BLaER1 treated with 17β-estradiol and CSF1 and Interleukin-3, amounts not matched to agents 10 nM and 100 nM (cell line): ENCODE data around the gene LHX2.

Source experiments
- H3K27ac ChIP-seq, 11 experiments: shearing (Covaris generic); formaldehyde crosslinking; 2 replicates each; pipeline ENCODE4 v1.8.1; 2022
- H3K27me3 ChIP-seq, 11 experiments: shearing (Covaris generic); formaldehyde crosslinking; 2 replicates each; pipeline ENCODE4 v1.8.1; 2022
- H3K36me3 ChIP-seq, 11 experiments: shearing (Covaris generic); formaldehyde crosslinking; 2 replicates each; pipeline ENCODE4 v1.8.1; 2022
- H3K4me1 ChIP-seq, 10 experiments: shearing (Covaris generic); formaldehyde crosslinking; 2 replicates each; pipeline ENCODE4 v1.8.1; 2022
- H3K4me2 ChIP-seq, 11 experiments: shearing (Covaris generic); formaldehyde crosslinking; 2 replicates each; pipeline ENCODE4 v1.8.1; 2022
- H3K4me3 ChIP-seq, 10 experiments: shearing (Covaris generic); formaldehyde crosslinking; 2 replicates each; pipeline ENCODE4 v1.8.1; 2022
- H3K9ac ChIP-seq, 11 experiments: shearing (Covaris generic); formaldehyde crosslinking; 2 replicates each; pipeline ENCODE4 v1.8.1; 2022
- H3K9me3 ChIP-seq, 11 experiments: shearing (Covaris generic); formaldehyde crosslinking; replicated peaks in 1 of 11; 2 replicates each; pipeline ENCODE4 v1.8.1; 2022
- H4K20me1 ChIP-seq, 11 experiments: shearing (Covaris generic); formaldehyde crosslinking; 2 replicates each; pipeline ENCODE4 v1.8.1; 2022
- Cebpa-rat ChIP-seq, 11 experiments: shearing (Covaris generic); IDR thresholded peaks; 2 replicates each; pipeline ENCODE4 v1.8.1; 2022

LHX2 gene, protein sequence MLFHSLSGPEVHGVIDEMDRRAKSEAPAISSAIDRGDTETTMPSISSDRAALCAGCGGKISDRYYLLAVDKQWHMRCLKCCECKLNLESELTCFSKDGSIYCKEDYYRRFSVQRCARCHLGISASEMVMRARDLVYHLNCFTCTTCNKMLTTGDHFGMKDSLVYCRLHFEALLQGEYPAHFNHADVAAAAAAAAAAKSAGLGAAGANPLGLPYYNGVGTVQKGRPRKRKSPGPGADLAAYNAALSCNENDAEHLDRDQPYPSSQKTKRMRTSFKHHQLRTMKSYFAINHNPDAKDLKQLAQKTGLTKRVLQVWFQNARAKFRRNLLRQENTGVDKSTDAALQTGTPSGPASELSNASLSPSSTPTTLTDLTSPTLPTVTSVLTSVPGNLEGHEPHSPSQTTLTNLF

DNA sequence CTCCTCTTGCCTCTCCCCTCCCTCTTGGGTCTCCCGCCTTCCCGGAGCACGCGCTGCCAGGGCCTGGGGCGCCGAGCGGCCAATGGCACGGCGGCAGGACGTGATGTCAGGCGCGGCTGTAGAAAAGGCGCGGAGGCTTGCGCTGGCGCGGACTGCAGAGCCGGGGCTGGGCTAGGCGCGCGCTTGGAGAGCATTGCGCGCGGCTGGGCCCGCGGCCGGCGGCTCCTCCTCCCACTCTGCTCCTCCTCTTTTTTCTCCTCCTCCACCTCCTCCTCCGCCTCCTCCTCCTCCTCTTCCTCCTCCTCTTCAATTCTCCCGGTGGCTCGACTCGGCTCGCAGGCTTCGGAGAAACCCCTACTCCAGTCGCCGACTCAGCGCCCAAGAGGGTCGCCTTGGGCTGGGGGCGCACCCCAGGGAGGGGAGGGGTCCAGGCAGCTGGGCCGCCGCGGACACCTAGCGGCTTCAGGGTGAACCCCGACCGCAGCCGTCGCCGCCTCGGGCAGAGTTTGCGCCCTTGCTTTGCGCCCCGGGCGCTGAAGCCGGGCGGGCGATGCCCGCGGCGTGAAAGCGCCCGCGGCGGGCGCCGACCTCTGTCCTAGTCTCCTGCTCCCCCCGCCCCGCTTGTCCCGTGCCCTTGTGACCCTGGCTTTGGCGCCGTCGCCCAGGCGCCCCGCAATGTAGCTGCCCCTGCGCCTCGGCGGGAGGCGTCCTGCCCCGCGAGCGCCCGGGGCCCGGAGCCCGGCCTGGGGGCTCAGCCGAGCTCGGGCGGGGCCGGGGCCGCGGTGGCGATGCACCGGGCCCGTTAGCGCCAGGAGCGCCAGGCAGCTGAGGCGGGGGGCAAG, at the start of gene LHX2:
TSS of gene LHX2 (plus strand) at position 309 of the 842 bp plus-strand sequence. CDS start 581 bp downstream, outside the sequence.
- Histone ChIP-seq H3K36me3 (no peaks in the 10 kb centered on the region), H3K4me1 (peaks cover 11 to 55% (median 29%) of the 10 kb centered on the region in 10 experiments; a peak in 16 of 20 replicates), H4K20me1 (peaks cover 70 to 100% (median 90%) of the 10 kb centered on the region in 11 experiments; a peak in 21 of 22 replicates), H3K9ac (no peak within 1 kb of the TSS), H3K9me3 (peaks cover 9 to 31% (median 18%) of the 10 kb centered on the region in 11 experiments), H3K4me3 (peak within 1 kb of the TSS; percentile 27 to 66 (median 52); a peak in 19 of 20 replicates), H3K4me2 (peak within 1 kb of the TSS; percentile 68 to 93 (median 73)), H3K27me3 (peaks cover 100% of the 10 kb centered on the region in 11 experiments), H3K27ac (no peak within 1 kb of the TSS)
- TF ChIP-seq Cebpa-rat (IDR thresholded peaks at IDR 0.05): no peak

DNA sequence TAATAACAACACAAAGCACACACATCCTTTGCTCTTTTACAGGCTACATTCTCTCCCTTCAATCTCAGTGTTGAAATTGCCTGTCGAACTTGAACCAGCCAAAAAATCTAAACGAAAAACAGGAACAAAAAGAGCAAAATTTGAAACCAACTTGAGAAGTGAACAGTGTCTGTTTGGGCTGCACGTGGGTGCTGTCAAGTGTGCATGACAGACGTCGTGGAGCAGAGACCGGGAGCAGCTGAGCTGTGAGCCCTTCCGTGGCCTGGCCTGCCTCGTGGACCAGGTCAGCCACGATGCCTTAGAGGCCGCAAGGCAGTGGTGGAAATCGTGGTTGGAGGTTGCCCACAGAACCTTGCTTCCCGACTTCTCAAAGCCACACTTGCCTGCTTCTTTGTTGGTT, 46.8 kb upstream of the LHX2 start:
- H3K36me3 ChIP-seq: no peaks in the 10 kb centered on the region
- H4K20me1 ChIP-seq: no peaks in the 10 kb centered on the region
- no peak overlapping the region for H3K4me3 ChIP-seq
- no peaks in the 10 kb centered on the region; a peak in 1 of 22 replicates for H3K9me3 ChIP-seq
- no peaks in the 10 kb centered on the region for H3K27me3 ChIP-seq
- no peak overlapping the region for H3K27ac ChIP-seq
- no peak for TF ChIP-seq Cebpa-rat (IDR thresholded peaks at IDR 0.05)
- no peak overlapping the region for H3K9ac ChIP-seq
- H3K4me2 ChIP-seq: peak overlapping the region; percentile 4 to 50 (median 35); a peak in 19 of 22 replicates
- peaks cover 10 to 28% (median 21%) of the 10 kb centered on the region in 10 experiments; a peak in 16 of 20 replicates for H3K4me1 ChIP-seq

DNA sequence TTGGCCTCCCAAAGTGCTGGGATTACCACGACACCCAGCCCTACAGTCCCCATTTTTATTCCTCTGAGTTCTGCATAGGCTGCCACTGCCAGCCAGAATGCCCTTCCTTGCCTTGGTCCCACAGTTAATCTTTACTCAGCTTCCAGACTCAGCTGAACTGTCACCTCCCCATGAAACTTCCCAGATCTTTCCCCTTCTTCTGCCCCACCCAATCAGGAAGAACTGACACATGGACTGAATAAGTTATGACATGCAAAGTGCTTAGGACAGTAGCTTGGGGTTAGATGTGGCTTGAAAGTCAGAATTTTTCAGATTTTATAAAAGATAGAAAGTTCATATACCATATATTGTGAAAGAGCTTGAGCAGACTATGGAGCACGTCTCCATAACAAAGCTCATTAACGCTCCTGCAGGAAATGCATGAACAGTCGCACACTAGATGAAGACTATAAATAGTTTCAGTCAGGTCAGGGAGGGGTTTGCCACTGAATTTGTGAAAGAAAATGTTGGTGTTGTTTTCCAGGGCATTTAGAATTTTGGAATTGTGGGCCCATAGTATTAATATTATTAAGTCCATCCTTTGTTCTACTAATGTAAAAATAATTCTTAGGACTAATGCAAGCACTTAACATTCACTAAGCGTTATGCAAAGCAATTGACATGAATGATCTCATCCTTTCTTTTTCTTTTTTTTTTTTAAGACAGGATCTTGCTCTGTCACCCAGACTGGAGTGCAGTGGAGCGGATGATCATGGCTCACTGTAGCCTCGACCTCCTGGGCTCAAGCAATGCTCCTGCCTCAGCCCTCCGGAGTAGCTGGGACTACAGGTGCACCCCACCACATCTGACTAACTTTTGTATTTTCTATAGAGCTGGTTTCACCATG, 45.5 kb upstream of the LHX2 start:
- H3K27me3 ChIP-seq: no peaks in the 10 kb centered on the region
- H3K4me1 ChIP-seq: peaks cover 10 to 28% (median 21%) of the 10 kb centered on the region in 10 experiments; a peak in 16 of 20 replicates
- no peak for TF ChIP-seq Cebpa-rat (IDR thresholded peaks at IDR 0.05)
- no peak overlapping the region for H3K9ac ChIP-seq
- no peak overlapping the region for H3K27ac ChIP-seq
- H3K36me3 ChIP-seq: no peaks in the 10 kb centered on the region
- H3K9me3 ChIP-seq: peaks cover 0 to 5% (median 0%) of the 10 kb centered on the region in 11 experiments; a peak in 1 of 22 replicates
- H3K4me2 ChIP-seq: peak overlapping the region; percentile 2 to 50 (median 31); a peak in 16 of 22 replicates
- H3K4me3 ChIP-seq: no peak overlapping the region
- no peaks in the 10 kb centered on the region for H4K20me1 ChIP-seq

DNA sequence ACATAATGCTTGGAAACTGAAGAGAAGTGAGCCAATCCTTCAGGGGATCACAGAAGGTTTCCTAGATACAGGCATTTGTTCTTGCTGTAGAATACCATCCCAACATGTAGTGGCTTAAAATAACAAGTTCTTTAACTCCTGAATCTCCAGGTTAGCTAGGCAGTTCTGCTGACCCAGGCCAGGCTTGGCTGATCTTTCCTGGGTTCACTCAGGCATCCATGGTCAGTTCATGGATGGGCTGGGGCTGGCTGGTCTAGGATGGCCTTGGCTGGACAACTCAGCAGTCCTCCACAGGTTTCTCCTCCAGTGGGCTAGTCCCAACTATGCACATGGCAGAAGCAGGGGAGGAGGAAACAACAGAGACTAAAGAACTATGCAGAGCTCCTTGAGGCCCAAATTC, 44.2 kb upstream of the LHX2 start:
- no peak overlapping the region for H3K9ac ChIP-seq
- H3K9me3 ChIP-seq: peaks cover 0 to 14% (median 10%) of the 10 kb centered on the region in 11 experiments; a peak in 13 of 22 replicates
- H3K4me1 ChIP-seq: peaks cover 10 to 28% (median 21%) of the 10 kb centered on the region in 10 experiments; a peak in 16 of 20 replicates
- H3K27ac ChIP-seq: no peak overlapping the region
- H3K4me2 ChIP-seq: no peak overlapping the region
- H3K36me3 ChIP-seq: no peaks in the 10 kb centered on the region
- no peaks in the 10 kb centered on the region for H3K27me3 ChIP-seq
- H3K4me3 ChIP-seq: no peak overlapping the region
- H4K20me1 ChIP-seq: no peaks in the 10 kb centered on the region
- no peak for TF ChIP-seq Cebpa-rat (IDR thresholded peaks at IDR 0.05)

DNA sequence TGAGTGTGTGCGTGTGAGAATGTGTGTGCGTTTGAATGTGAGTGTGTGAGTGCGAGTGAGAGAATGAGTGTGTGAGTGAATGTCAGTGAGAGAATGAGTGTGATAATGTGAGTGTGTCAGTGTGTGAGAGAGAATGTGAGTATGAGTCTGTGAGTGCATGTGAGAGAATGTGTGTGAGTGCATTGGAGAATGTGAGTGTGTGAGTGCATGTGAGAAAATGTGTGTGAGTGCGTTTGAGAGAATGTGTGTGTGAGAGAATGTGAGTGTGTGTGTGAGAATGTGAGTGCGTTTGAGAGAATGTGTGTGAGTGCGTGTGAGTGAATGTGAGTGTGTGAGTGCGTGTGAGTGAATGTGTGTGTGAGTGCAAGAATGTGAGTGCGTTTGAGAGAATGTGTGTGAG, 39.0 kb upstream of the LHX2 start:
- no peak overlapping the region for H3K4me2 ChIP-seq
- no peak overlapping the region for H3K4me3 ChIP-seq
- H3K9ac ChIP-seq: no peak overlapping the region
- TF ChIP-seq Cebpa-rat (IDR thresholded peaks at IDR 0.05): no peak
- no peaks in the 10 kb centered on the region for H4K20me1 ChIP-seq
- H3K27ac ChIP-seq: no peak overlapping the region
- H3K27me3 ChIP-seq: no peaks in the 10 kb centered on the region
- 0 out of 20 replicates have a peak, but pooled peaks cover 0 to 3% (median 0%) of the 10 kb centered on the region in 10 experiments for H3K4me1 ChIP-seq
- no peaks in the 10 kb centered on the region for H3K36me3 ChIP-seq
- H3K9me3 ChIP-seq: peaks cover 0 to 29% (median 17%) of the 10 kb centered on the region in 11 experiments; a peak in 16 of 22 replicates

DNA sequence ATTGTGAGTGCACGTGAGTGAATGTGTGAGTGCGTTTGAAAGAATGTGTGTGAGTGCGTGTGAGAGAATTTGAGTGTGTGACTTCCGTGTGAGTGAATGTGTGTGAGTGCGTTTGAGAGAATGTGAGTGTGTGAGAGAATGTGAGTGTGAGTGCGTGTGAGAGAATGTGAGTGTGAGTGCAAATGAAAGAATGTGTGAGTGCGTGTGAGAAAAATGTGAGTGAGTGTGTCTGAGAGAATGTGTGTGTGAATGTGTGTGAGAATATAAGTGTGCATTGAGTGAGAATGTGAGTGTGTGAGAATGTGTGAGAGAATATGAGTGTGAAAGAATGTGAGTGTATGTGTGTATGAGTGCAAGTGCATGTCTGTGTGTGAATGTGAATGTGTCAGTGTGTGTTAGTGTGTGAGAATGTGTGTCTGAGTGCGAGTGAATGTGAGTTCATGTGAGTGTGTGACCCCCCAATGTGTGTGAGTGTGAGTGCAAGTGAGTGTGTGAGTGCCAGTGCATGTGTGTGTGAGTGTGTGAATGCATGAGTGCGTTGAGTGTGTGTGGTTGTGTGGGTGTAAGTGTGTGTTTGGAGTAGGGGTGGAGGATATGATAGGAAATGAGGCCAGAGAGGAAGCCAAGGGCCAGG, 37.9 kb upstream of the LHX2 start:
- peaks cover 0 to 29% (median 17%) of the 10 kb centered on the region in 11 experiments; a peak in 16 of 22 replicates for H3K9me3 ChIP-seq

DNA sequence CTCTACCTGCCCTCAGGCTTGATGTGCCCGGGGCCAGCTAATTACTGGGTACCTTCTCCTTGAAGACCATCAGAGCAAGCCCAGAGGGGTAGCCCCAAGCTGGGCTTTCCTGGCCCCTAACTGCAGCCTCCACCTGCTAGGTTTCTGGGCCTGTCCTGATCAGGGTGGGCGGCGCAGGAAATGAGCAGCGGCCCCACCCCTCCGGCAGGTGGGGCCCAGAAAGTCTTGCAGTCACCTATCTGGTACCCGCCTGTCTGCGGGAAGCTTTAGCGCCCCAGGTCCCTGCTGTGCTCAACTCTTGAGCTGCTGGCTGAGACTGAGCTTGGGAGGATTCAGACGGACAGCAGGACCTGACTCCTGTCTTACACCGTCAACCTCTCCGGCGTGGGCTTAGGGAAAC, 37.1 kb upstream of the LHX2 start:
- Histone ChIP-seq H3K27ac (no peak overlapping the region), H3K4me3 (no peak overlapping the region), H3K9ac (no peak overlapping the region), H3K9me3 (peaks cover 0 to 35% (median 21%) of the 10 kb centered on the region in 11 experiments; a peak in 18 of 22 replicates), H3K4me1 (peaks cover 0 to 5% (median 0%) of the 10 kb centered on the region in 10 experiments; a peak in 2 of 20 replicates), H3K27me3 (peaks cover 0 to 3% (median 0%) of the 10 kb centered on the region in 11 experiments; a peak in 1 of 22 replicates), H3K36me3 (no peaks in the 10 kb centered on the region; a peak in 1 of 22 replicates), H3K4me2 (no peak overlapping the region), H4K20me1 (no peaks in the 10 kb centered on the region)
- no peak for TF ChIP-seq Cebpa-rat (IDR thresholded peaks at IDR 0.05)

More for the DNA sequence above, 37.9 kb upstream of the LHX2 start:
- TF ChIP-seq Cebpa-rat (IDR thresholded peaks at IDR 0.05): no peak
- H3K36me3 ChIP-seq: no peaks in the 10 kb centered on the region
- H3K4me3 ChIP-seq: no peak overlapping the region
- 0 out of 20 replicates have a peak, but pooled peaks cover 0 to 3% (median 0%) of the 10 kb centered on the region in 10 experiments for H3K4me1 ChIP-seq
- H3K27me3 ChIP-seq: no peaks in the 10 kb centered on the region
- no peaks in the 10 kb centered on the region for H4K20me1 ChIP-seq
- no peak overlapping the region for H3K27ac ChIP-seq
- H3K9ac ChIP-seq: no peak overlapping the region
- no peak overlapping the region for H3K4me2 ChIP-seq
